HG02938 (cell line): Measurements from ENCODE around the gene C20orf96.
"Not testable (repeated sequence)": the region's sequence is repeated elsewhere in the genome, so short reads cannot be mapped to it uniquely, and the experiment has no call there.

Experiments
- ATAC-seq: cut with Tn5 transposase; IDR thresholded peaks from one replicate; pipeline ENCODE4 v1.9.1; 2021; ENCODE audit warnings: mild to moderate bottlenecking, moderate library complexity; ENCODE audit not compliant: unreplicated experiment

C20orf96 gene

DNA sequence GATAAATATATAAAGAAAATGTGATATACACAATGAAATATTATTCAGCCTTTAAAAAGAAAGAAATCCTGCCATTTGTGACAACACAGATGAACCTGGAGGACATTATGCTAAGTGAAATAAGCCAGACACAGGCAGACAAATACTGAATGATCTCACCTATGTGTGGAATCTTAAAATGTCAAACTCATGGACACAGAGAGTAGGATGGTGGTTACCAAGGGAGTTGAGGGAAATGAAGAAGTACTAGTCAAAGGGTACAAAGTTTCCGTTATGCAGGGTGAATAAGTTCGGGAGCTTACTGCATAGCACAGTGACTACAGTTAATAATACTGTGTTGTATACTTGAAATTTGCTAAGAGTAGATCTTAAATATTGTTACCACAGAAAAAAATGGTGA is 47.6 kb downstream of the C20orf96 start:
- no peak for ATAC-seq

GRCh38 chr20:237929-238328 is 52.6 kb downstream of the C20orf96 start:
- no peak for ATAC-seq

DNA sequence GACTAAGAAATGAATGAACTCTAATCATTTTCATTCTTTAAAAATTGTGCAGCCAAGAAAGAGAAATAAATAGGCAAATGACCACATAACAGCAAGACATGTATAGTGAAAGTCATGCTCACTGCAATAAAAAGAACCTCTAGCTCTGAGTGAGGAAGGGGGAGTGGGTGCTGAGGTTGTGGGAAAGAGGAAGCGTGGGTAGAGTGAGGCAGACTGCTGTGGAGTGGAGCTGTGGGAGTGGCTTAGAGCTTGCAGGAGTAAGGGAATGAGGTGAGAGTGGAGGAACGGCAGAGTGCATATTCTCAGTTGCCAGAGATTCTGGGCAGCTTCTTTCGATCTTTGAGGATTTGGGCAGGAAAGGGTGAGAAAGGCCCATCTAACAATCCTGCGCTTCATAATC is 53.1 kb downstream of the C20orf96 start:
- no peak for ATAC-seq

GRCh38 chr20:235891-236290 is 54.7 kb downstream of the C20orf96 start:
- ATAC-seq: no peak

- no peak for ATAC-seq
Observed at GRCh38 chr20:227439-228105, 63.0 kb downstream of the C20orf96 start.

- no peak for ATAC-seq
Observed at GRCh38 chr20:226958-227357, 63.6 kb downstream of the C20orf96 start, which contains the start of gene DEFB129. TSS of gene DEFB129 (plus strand) at chr20:227258. CDS start at chr20:227289, 31 bp downstream.

DNA sequence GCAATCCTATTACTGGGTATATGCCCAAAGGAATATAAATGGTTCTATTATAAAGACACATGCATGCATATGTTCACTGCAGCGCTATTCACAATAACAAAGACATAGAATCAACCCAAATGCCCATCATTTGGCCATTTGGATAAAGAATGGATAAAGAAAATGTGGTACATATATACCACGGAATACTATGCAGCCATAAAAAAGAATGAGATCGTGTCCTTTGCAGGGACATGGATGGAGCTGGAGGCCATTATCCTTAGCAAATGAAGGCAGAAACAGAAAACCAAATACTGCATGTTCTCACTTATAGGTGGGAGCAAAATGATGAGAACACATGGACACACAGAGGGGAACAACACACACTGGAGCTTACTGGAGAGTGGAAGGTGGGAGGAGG is 64.7 kb downstream of the C20orf96 start:
- not testable (repeated sequence) for ATAC-seq

GRCh38 chr20:221258-221830 is 69.2 kb downstream of the C20orf96 start:
- no peak for ATAC-seq
